ENCODE results near the gene SCYGR4.

GRCh38 chr2:227579791-227580190, 37.5 kb upstream of the SCYGR4 start:
- no peak for TF ChIP-seq POLR2A (IDR thresholded peaks at IDR 0.05)
- TF ChIP-seq POLR2AphosphoS5 (IDR thresholded peaks at IDR 0.05; ENCODE audit: insufficient read depth in 1 of 2, low read depth in 1 of 2), result no peak

Data from vagina (tissue), 2 donors.